ENCODE results near the gene ZBED6.

Gene ZBED6

DNA sequence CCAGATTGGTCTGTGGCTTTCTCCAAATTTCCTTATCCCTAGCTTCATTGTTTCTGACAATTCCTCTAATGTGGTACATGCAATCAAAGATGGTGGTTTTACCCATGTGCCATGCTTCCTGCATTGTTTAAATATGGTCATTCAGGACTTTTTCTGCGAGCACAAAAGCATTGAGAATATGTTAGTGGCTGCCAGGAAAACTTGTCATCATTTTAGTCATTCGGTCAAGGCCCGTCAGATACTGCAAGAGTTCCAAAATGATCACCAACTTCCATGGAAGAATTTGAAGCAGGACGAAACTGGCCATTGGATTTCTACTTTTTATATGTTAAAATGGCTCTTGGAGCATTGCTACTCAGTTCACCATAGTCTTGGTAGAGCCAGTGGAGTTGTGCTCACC lies 3.7 kb downstream of the ZBED6 start:
- no peak for TF ChIP-seq POLR2AphosphoS5 (IDR thresholded peaks at IDR 0.05; ENCODE audit: low read depth, low read length)
- no peak for TF ChIP-seq FOXP2 (optimal IDR thresholded peaks at IDR 0.05; ENCODE audit: borderline replicate concordance, extremely low read depth, extremely low read length, insufficient read depth)
- TF ChIP-seq SIN3A (IDR thresholded peaks at IDR 0.05; ENCODE audit: borderline replicate concordance, insufficient read depth, low read length) = no peak
- TF ChIP-seq, protein P1, sequence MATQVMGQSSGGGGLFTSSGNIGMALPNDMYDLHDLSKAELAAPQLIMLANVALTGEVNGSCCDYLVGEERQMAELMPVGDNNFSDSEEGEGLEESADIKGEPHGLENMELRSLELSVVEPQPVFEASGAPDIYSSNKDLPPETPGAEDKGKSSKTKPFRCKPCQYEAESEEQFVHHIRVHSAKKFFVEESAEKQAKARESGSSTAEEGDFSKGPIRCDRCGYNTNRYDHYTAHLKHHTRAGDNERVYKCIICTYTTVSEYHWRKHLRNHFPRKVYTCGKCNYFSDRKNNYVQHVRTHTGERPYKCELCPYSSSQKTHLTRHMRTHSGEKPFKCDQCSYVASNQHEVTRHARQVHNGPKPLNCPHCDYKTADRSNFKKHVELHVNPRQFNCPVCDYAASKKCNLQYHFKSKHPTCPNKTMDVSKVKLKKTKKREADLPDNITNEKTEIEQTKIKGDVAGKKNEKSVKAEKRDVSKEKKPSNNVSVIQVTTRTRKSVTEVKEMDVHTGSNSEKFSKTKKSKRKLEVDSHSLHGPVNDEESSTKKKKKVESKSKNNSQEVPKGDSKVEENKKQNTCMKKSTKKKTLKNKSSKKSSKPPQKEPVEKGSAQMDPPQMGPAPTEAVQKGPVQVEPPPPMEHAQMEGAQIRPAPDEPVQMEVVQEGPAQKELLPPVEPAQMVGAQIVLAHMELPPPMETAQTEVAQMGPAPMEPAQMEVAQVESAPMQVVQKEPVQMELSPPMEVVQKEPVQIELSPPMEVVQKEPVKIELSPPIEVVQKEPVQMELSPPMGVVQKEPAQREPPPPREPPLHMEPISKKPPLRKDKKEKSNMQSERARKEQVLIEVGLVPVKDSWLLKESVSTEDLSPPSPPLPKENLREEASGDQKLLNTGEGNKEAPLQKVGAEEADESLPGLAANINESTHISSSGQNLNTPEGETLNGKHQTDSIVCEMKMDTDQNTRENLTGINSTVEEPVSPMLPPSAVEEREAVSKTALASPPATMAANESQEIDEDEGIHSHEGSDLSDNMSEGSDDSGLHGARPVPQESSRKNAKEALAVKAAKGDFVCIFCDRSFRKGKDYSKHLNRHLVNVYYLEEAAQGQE (IDR thresholded peaks at IDR 0.05; ENCODE audit: insufficient read depth in 1 of 2, low read depth in 2 of 2, low read length in 2 of 2) = no peak
- TF ChIP-seq TAF1 (IDR thresholded peaks at IDR 0.05; ENCODE audit: borderline replicate concordance, insufficient read depth, low read length) = no peak

DNA sequence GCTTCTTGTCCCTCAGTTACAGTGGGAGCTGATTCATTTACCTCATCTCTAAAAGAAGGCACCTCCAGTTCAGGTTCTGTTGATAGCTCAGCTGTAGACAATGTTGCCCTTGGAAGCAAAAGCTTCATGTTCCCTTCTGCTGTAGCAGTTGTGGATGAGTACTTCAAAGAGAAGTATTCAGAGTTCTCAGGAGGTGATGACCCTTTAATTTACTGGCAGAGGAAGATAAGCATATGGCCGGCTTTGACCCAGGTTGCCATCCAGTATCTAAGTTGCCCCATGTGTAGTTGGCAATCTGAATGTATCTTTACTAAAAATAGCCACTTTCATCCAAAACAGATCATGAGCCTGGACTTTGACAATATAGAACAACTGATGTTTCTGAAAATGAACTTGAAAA lies 4.5 kb downstream of the ZBED6 start:
- TF ChIP-seq POLR2AphosphoS5 (IDR thresholded peaks at IDR 0.05; ENCODE audit: low read depth, low read length) = no peak
- TF ChIP-seq, protein P1 (IDR thresholded peaks at IDR 0.05; ENCODE audit: insufficient read depth in 1 of 2, low read depth in 2 of 2, low read length in 2 of 2) = no peak
- no peak for TF ChIP-seq SIN3A (IDR thresholded peaks at IDR 0.05; ENCODE audit: borderline replicate concordance, insufficient read depth, low read length)
- TF ChIP-seq FOXP2 (optimal IDR thresholded peaks at IDR 0.05; ENCODE audit: borderline replicate concordance, extremely low read depth, extremely low read length, insufficient read depth) = no peak
- TF ChIP-seq TAF1 (IDR thresholded peaks at IDR 0.05; ENCODE audit: borderline replicate concordance, insufficient read depth, low read length) = no peak

DNA sequence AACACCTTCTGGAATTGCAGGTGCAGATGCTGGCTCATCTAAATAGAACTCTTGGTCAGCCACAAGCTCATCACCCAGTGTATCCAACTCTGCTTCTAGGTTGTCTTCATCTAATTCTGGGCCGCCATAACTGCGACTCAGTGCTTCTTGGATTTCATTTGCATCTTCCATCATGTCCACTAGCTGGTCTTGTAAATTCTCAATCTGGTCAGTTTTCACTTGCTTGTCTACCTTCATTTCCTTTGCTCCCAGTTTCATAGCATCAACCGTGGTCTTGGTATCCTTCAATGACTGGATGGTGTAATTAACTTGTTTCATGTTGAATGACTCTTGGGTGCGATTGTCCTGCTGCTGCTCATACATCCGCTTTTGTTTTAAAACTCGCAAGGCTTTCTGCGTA lies 10.3 kb downstream of the ZBED6 start:
- TF ChIP-seq SIN3A (IDR thresholded peaks at IDR 0.05; ENCODE audit: borderline replicate concordance, insufficient read depth, low read length) (no peak), POLR2AphosphoS5 (IDR thresholded peaks at IDR 0.05; ENCODE audit: low read depth, low read length) (no peak; the same call in 1 of the 2 replicates), TAF1 (IDR thresholded peaks at IDR 0.05; ENCODE audit: borderline replicate concordance, insufficient read depth, low read length) (no peak), FOXP2 (optimal IDR thresholded peaks at IDR 0.05; ENCODE audit: borderline replicate concordance, extremely low read depth, extremely low read length, insufficient read depth) (no peak)
- TF ChIP-seq, protein P1 (IDR thresholded peaks at IDR 0.05; ENCODE audit: insufficient read depth in 1 of 2, low read depth in 2 of 2, low read length in 2 of 2) = no peak

DNA sequence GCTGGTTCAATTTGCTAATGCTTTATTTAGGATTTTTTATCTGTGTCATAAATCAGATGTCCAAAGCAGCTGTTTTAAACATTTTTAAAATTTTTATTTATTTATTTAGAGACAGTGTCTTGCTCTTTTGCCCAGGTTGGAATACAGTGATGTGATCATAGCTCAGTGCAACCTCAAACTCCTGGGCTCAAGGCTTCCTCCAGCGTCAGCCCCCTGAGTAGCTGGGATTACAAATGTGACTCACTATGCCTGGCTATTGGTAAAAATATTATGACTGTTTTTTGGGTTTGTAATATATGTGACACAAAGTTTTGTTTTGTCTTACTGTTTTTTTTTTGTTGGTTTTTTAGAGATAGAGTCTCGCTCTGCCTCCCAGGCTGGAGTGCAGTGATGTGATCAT lies 11.8 kb downstream of the ZBED6 start:
- TF ChIP-seq POLR2AphosphoS5 (IDR thresholded peaks at IDR 0.05; ENCODE audit: low read depth, low read length) (no peak), SIN3A (IDR thresholded peaks at IDR 0.05; ENCODE audit: borderline replicate concordance, insufficient read depth, low read length) (no peak), FOXP2 (optimal IDR thresholded peaks at IDR 0.05; ENCODE audit: borderline replicate concordance, extremely low read depth, extremely low read length, insufficient read depth) (no peak), TAF1 (IDR thresholded peaks at IDR 0.05; ENCODE audit: borderline replicate concordance, insufficient read depth, low read length) (no peak)
- TF ChIP-seq, protein P1 (IDR thresholded peaks at IDR 0.05; ENCODE audit: insufficient read depth in 1 of 2, low read depth in 2 of 2, low read length in 2 of 2) = no peak

Data from PFSK-1 (cell line).